ENCODE results near the gene CDK16.

GRCh38 chrX:47233333-47234113 is 15.0 kb downstream of the CDK16 start:
- TF ChIP-seq EZH2 (IDR thresholded peaks at IDR 0.05; ENCODE audit: borderline replicate concordance, low read depth, low read length, severe bottlenecking), result no peak
- no peak for TF ChIP-seq CTCF (IDR thresholded peaks at IDR 0.05; ENCODE audit: extremely low read depth in 1 of 2, insufficient read depth in 1 of 2, low read depth in 1 of 2, low read length in 2 of 2)
- TF ChIP-seq JUN (IDR thresholded peaks at IDR 0.05; ENCODE audit: borderline replicate concordance, insufficient read depth, insufficient read length, low read depth), result no peak

Data from endothelial cell of umbilical vein (primary cell).